Mononuclear cell (primary cell): ENCODE results near the gene ZNF521. TPM values are rescaled to one million over a fixed set of nuclear protein-coding genes. Genes with fewer than 3 reads are reported as not detected.

ENCODE experiments used
- H3K27me3 ChIP-seq: 2 replicates; pipeline ENCODE4 v1.6.0; 2011; ENCODE audit warnings: low read length, control low read depth; ENCODE audit not compliant: insufficient read depth
- H3K4me1 ChIP-seq: 2 replicates; pipeline ENCODE4 v1.5.1; 2011; ENCODE audit warnings: mild to moderate bottlenecking, low read length, control low read depth; ENCODE audit not compliant: insufficient read depth
- H3K4me3 ChIP-seq: 2 replicates; pipeline ENCODE4 v1.5.1; 2011; ENCODE audit warnings: mild to moderate bottlenecking, low read length, moderate library complexity
- H3K9me3 ChIP-seq: 2 replicates; pipeline ENCODE4 v1.5.1; 2011; ENCODE audit warnings: low read depth, mild to moderate bottlenecking, control low read depth, low read length
- total RNA-seq: library from RNA; depleted of rRNA; stranded (reverse); fragments of >200 nt; gene quantifications from one replicate; pipeline ENCODE4 v1.2.3, GENCODE V29; 2012

Gene ZNF521
- total RNA-seq, 1 donor, result 1.0 TPM

GRCh38 chr18:25077038-25077943 is 274.7 kb downstream of the ZNF521 start:
- Histone ChIP-seq H3K27me3 (no peaks in the 10 kb centered on the region), H3K4me1 (no peaks in the 10 kb centered on the region), H3K9me3 (no peaks in the 10 kb centered on the region), H3K4me3 (no peak overlapping the region)

GRCh38 chr18:25075783-25076182 is 276.2 kb downstream of the ZNF521 start:
- Histone ChIP-seq H3K9me3 (no peaks in the 10 kb centered on the region), H3K4me1 (no peaks in the 10 kb centered on the region), H3K27me3 (no peaks in the 10 kb centered on the region), H3K4me3 (no peak overlapping the region)

GRCh38 chr18:25075331-25075730 is 276.6 kb downstream of the ZNF521 start:
- no peak overlapping the region for H3K4me3 ChIP-seq
- no peaks in the 10 kb centered on the region for H3K27me3 ChIP-seq
- no peaks in the 10 kb centered on the region for H3K4me1 ChIP-seq
- no peaks in the 10 kb centered on the region for H3K9me3 ChIP-seq

GRCh38 chr18:25074925-25075324 is 277.0 kb downstream of the ZNF521 start:
- Histone ChIP-seq H3K4me3 (no peak overlapping the region), H3K4me1 (no peaks in the 10 kb centered on the region), H3K9me3 (no peaks in the 10 kb centered on the region), H3K27me3 (no peaks in the 10 kb centered on the region)

- Histone ChIP-seq H3K9me3 (no peaks in the 10 kb centered on the region), H3K27me3 (no peaks in the 10 kb centered on the region), H3K4me1 (no peaks in the 10 kb centered on the region), H3K4me3 (no peak overlapping the region)
Observed at GRCh38 chr18:25072205-25072604, 279.8 kb downstream of the ZNF521 start.

- Histone ChIP-seq H3K9me3 (no peaks in the 10 kb centered on the region), H3K4me1 (no peaks in the 10 kb centered on the region), H3K4me3 (no peak overlapping the region), H3K27me3 (no peaks in the 10 kb centered on the region)
Observed at GRCh38 chr18:25067275-25068025, 284.5 kb downstream of the ZNF521 start.

- Histone ChIP-seq H3K4me1 (no peaks in the 10 kb centered on the region), H3K9me3 (no peaks in the 10 kb centered on the region), H3K27me3 (no peaks in the 10 kb centered on the region), H3K4me3 (no peak overlapping the region)
Observed at GRCh38 chr18:25066516-25066915, 285.4 kb downstream of the ZNF521 start.

GRCh38 chr18:25062720-25063119 is 289.2 kb downstream of the ZNF521 start:
- H3K9me3 ChIP-seq, result no peaks in the 10 kb centered on the region

GRCh38 chr18:25061395-25061794 is 290.6 kb downstream of the ZNF521 start:
- no peaks in the 10 kb centered on the region for H3K4me1 ChIP-seq
- no peak overlapping the region for H3K4me3 ChIP-seq
- H3K27me3 ChIP-seq, result no peaks in the 10 kb centered on the region
- no peaks in the 10 kb centered on the region for H3K9me3 ChIP-seq

More at GRCh38 chr18:25062720-25063119, 289.2 kb downstream of the ZNF521 start:
- H3K4me1 ChIP-seq, result no peaks in the 10 kb centered on the region
- H3K4me3 ChIP-seq, result no peak overlapping the region
- H3K27me3 ChIP-seq, result no peaks in the 10 kb centered on the region

GRCh38 chr18:25058521-25058920 is 293.4 kb downstream of the ZNF521 start:
- Histone ChIP-seq H3K9me3 (no peaks in the 10 kb centered on the region), H3K4me1 (no peaks in the 10 kb centered on the region), H3K27me3 (no peaks in the 10 kb centered on the region), H3K4me3 (no peak overlapping the region)

- no peaks in the 10 kb centered on the region for H3K9me3 ChIP-seq
- H3K4me1 ChIP-seq, result no peaks in the 10 kb centered on the region
- H3K27me3 ChIP-seq, result no peaks in the 10 kb centered on the region
- H3K4me3 ChIP-seq, result no peak overlapping the region
Observed at GRCh38 chr18:25057491-25058050, 294.4 kb downstream of the ZNF521 start.

- Histone ChIP-seq H3K4me3 (no peak overlapping the region), H3K9me3 (no peaks in the 10 kb centered on the region), H3K4me1 (no peaks in the 10 kb centered on the region), H3K27me3 (no peaks in the 10 kb centered on the region)
Observed at GRCh38 chr18:25056429-25056828, 295.5 kb downstream of the ZNF521 start.

- Histone ChIP-seq H3K4me3 (no peak overlapping the region), H3K4me1 (no peaks in the 10 kb centered on the region), H3K27me3 (no peaks in the 10 kb centered on the region), H3K9me3 (no peaks in the 10 kb centered on the region)
Observed at GRCh38 chr18:25055076-25055475, 296.9 kb downstream of the ZNF521 start.

- no peak overlapping the region for H3K4me3 ChIP-seq
- H3K4me1 ChIP-seq, result no peaks in the 10 kb centered on the region
Observed at GRCh38 chr18:25053466-25053865, 298.5 kb downstream of the ZNF521 start.

GRCh38 chr18:25052511-25052921 is 299.4 kb downstream of the ZNF521 start:
- Histone ChIP-seq H3K27me3 (no peaks in the 10 kb centered on the region), H3K9me3 (no peaks in the 10 kb centered on the region), H3K4me3 (no peak overlapping the region), H3K4me1 (no peaks in the 10 kb centered on the region)

More at GRCh38 chr18:25053466-25053865, 298.5 kb downstream of the ZNF521 start:
- Histone ChIP-seq H3K9me3 (no peaks in the 10 kb centered on the region), H3K27me3 (no peaks in the 10 kb centered on the region)
